Measurements from ENCODE around the gene OSBPL10. TPM values are rescaled to one million over a fixed set of nuclear protein-coding genes. Genes with fewer than 3 reads are reported as not detected.

Gene OSBPL10
- total RNA-seq, 1 donor: 29.0 TPM

GRCh38 chr3:31885235-31885634, 95.8 kb downstream of the OSBPL10 start:
- Histone ChIP-seq H4K20me1 (ENCODE audit: insufficient read depth, low read length) (peaks cover 7% of the 10 kb centered on the region), H3K9me3 (ENCODE audit: low read depth, low read length) (no peaks in the 10 kb centered on the region), H3K27ac (ENCODE audit: low read depth, low read length) (no peak overlapping the region), H3K36me3 (ENCODE audit: insufficient read depth, low read length) (no peaks in the 10 kb centered on the region), H3K4me2 (ENCODE audit: insufficient read depth, low read length) (no peak overlapping the region), H2AFZ (ENCODE audit: low read length) (no peak overlapping the region), H3K4me1 (ENCODE audit: insufficient read depth, low read length) (no peaks in the 10 kb centered on the region), H3K79me2 (ENCODE audit: insufficient read depth, low read length) (no peaks in the 10 kb centered on the region), H3K27me3 (ENCODE audit: insufficient read depth, low read length) (no peaks in the 10 kb centered on the region), H3K4me3 (ENCODE audit: insufficient read depth, low read length) (no peak overlapping the region)
- TF ChIP-seq CTCF (IDR thresholded peaks at IDR 0.05; ENCODE audit: extremely low read depth, low read depth, low read length): no peak
- no peak for DNase-seq (ENCODE audit: insufficient read length, low spot score, missing footprints)

- no peak for DNase-seq (ENCODE audit: insufficient read length, low spot score, missing footprints)
Observed at GRCh38 chr3:31884251-31884650, 96.8 kb downstream of the OSBPL10 start.

GRCh38 chr3:31882895-31883294, 98.2 kb downstream of the OSBPL10 start:
- peaks cover 7% of the 10 kb centered on the region for H4K20me1 ChIP-seq (ENCODE audit: insufficient read depth, low read length)
- no peaks in the 10 kb centered on the region for H3K36me3 ChIP-seq (ENCODE audit: insufficient read depth, low read length)
- H3K79me2 ChIP-seq (ENCODE audit: insufficient read depth, low read length): no peaks in the 10 kb centered on the region
- H3K4me1 ChIP-seq (ENCODE audit: insufficient read depth, low read length): no peaks in the 10 kb centered on the region
- DNase-seq (ENCODE audit: insufficient read length, low spot score, missing footprints): no peak
- H3K27me3 ChIP-seq (ENCODE audit: insufficient read depth, low read length): no peaks in the 10 kb centered on the region
- no peak overlapping the region for H3K27ac ChIP-seq (ENCODE audit: low read depth, low read length)
- no peak for TF ChIP-seq CTCF (IDR thresholded peaks at IDR 0.05; ENCODE audit: extremely low read depth, low read depth, low read length)
- H3K4me3 ChIP-seq (ENCODE audit: insufficient read depth, low read length): no peak overlapping the region
- H3K9me3 ChIP-seq (ENCODE audit: low read depth, low read length): no peaks in the 10 kb centered on the region
- no peak overlapping the region for H2AFZ ChIP-seq (ENCODE audit: low read length)
- no peak overlapping the region for H3K4me2 ChIP-seq (ENCODE audit: insufficient read depth, low read length)

More at GRCh38 chr3:31884251-31884650, 96.8 kb downstream of the OSBPL10 start:
- no peaks in the 10 kb centered on the region for H3K36me3 ChIP-seq (ENCODE audit: insufficient read depth, low read length)
- peaks cover 7% of the 10 kb centered on the region for H4K20me1 ChIP-seq (ENCODE audit: insufficient read depth, low read length)
- no peak overlapping the region for H3K27ac ChIP-seq (ENCODE audit: low read depth, low read length)
- no peaks in the 10 kb centered on the region for H3K4me1 ChIP-seq (ENCODE audit: insufficient read depth, low read length)
- no peaks in the 10 kb centered on the region for H3K27me3 ChIP-seq (ENCODE audit: insufficient read depth, low read length)
- no peak for TF ChIP-seq CTCF (IDR thresholded peaks at IDR 0.05; ENCODE audit: extremely low read depth, low read depth, low read length)
- H3K4me2 ChIP-seq (ENCODE audit: insufficient read depth, low read length): no peak overlapping the region
- H3K79me2 ChIP-seq (ENCODE audit: insufficient read depth, low read length): no peaks in the 10 kb centered on the region
- no peak overlapping the region for H3K4me3 ChIP-seq (ENCODE audit: insufficient read depth, low read length)
- no peak overlapping the region for H2AFZ ChIP-seq (ENCODE audit: low read length)
- no peaks in the 10 kb centered on the region for H3K9me3 ChIP-seq (ENCODE audit: low read depth, low read length)

GRCh38 chr3:31882431-31882830, 98.6 kb downstream of the OSBPL10 start:
- Histone ChIP-seq H3K4me3 (ENCODE audit: insufficient read depth, low read length) (no peak overlapping the region), H3K79me2 (ENCODE audit: insufficient read depth, low read length) (no peaks in the 10 kb centered on the region), H3K36me3 (ENCODE audit: insufficient read depth, low read length) (no peaks in the 10 kb centered on the region), H3K4me2 (ENCODE audit: insufficient read depth, low read length) (no peak overlapping the region), H3K27me3 (ENCODE audit: insufficient read depth, low read length) (no peaks in the 10 kb centered on the region), H4K20me1 (ENCODE audit: insufficient read depth, low read length) (peaks cover 7% of the 10 kb centered on the region), H3K9me3 (ENCODE audit: low read depth, low read length) (no peaks in the 10 kb centered on the region), H3K27ac (ENCODE audit: low read depth, low read length) (no peak overlapping the region), H2AFZ (ENCODE audit: low read length) (no peak overlapping the region), H3K4me1 (ENCODE audit: insufficient read depth, low read length) (no peaks in the 10 kb centered on the region)
- DNase-seq (ENCODE audit: insufficient read length, low spot score, missing footprints): no peak
- TF ChIP-seq CTCF (IDR thresholded peaks at IDR 0.05; ENCODE audit: extremely low read depth, low read depth, low read length): no peak
